ENCODE measurements around the gene AGAP1.

Gene AGAP1

DNA sequence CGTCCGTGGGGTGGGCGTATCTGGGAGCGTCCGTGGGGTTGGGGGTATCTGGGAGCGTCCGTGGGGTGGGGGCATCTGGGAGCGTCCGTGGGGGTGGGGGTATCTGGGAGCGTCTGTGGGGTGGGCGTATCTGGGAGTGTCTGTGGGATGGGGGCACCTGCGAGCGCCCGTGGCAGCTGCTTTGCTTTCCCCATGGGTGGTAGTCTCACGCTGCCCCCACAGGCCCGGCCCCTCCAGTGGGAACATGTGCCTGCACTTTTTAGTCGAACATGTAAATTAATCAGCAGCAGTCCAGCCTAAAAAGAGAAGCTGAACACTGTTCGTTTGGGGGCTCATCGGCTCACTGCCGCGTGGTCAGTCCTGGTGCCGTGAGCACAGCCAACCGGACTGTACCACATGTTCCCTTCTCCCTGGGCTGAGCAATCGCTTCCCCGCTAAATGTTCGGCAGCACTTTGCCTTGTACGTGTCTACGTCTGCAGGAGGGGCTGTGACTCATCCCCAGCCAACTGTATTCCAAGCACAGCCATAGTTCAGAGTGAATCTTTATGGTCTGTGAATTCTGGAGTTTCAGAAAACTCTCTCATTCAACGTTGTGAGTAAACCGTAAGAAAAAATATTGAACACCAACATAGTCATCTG lies 271.5 kb downstream of the AGAP1 start:
- H3K36me3 Mint-ChIP-seq (ENCODE audit: low read depth), result no peaks in the 10 kb centered on the region
- H3K27me3 Mint-ChIP-seq (ENCODE audit: low read depth), result no peaks in the 10 kb centered on the region
- no peak overlapping the region for H3K27ac Mint-ChIP-seq
- no peaks in the 10 kb centered on the region for H3K4me1 Mint-ChIP-seq (ENCODE audit: low read depth)
- no peak overlapping the region for H3K4me3 Mint-ChIP-seq
- no peaks in the 10 kb centered on the region for H3K9me3 Mint-ChIP-seq

GRCh38 chr2:235766278-235766677 lies 272.4 kb downstream of the AGAP1 start:
- Mint-ChIP-seq H3K36me3 (ENCODE audit: low read depth) (no peaks in the 10 kb centered on the region), H3K4me1 (ENCODE audit: low read depth) (no peaks in the 10 kb centered on the region), H3K9me3 (no peaks in the 10 kb centered on the region), H3K27ac (no peak overlapping the region), H3K27me3 (ENCODE audit: low read depth) (no peaks in the 10 kb centered on the region), H3K4me3 (no peak overlapping the region)

- Mint-ChIP-seq H3K36me3 (ENCODE audit: low read depth) (no peaks in the 10 kb centered on the region), H3K4me1 (ENCODE audit: low read depth) (no peaks in the 10 kb centered on the region), H3K9me3 (no peaks in the 10 kb centered on the region), H3K27me3 (ENCODE audit: low read depth) (no peaks in the 10 kb centered on the region), H3K4me3 (no peak overlapping the region), H3K27ac (no peak overlapping the region)
Observed at GRCh38 chr2:235768606-235769005, 274.8 kb downstream of the AGAP1 start.

GRCh38 chr2:235769046-235769445 lies 275.2 kb downstream of the AGAP1 start:
- Mint-ChIP-seq H3K27ac (no peak overlapping the region), H3K4me1 (ENCODE audit: low read depth) (no peaks in the 10 kb centered on the region), H3K4me3 (no peak overlapping the region), H3K9me3 (no peaks in the 10 kb centered on the region), H3K27me3 (ENCODE audit: low read depth) (no peaks in the 10 kb centered on the region), H3K36me3 (ENCODE audit: low read depth) (no peaks in the 10 kb centered on the region)

DNA sequence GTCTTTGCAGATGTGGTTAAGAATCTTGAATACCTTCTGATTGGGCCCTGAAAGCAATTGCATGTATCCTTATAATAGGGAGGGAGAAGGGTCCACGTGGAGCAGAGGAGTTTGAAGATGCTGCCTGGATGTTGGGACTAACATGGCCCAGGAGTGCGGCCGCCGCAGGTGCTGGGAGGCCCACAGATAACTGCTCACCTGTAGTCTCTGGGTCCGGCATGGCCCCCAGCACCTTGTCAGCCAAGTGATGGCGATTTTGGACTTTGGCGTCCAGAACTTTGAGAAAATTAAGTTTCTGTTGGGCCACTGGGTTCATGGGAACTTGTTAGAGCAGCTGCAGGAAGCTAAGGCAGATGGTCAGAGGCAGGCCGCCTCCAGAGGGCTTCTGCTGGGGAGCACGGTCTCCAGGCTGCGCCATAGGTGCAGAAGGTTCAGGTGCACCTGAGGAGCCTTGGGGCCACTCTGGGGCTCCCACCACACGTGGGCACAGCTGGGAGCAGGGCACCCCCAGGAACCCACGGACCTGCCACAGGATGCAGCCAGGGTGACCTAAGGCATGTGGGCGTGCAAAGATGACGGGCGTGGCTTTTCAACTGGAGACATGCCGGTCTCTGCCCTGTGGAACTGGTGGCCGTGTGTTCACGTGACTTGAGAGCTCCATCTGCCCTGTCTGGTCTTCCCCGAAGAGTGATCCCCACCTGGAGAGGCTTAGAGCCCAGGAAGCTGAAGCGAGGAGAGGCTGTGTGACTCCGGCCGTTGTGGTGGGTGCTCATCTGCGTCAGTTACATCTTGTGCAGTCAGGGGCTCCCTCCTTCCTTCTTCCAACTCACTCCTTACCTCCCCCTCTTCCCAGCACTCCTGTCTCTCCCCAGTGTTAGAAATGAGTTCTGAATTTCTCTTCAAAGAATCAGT lies 277.3 kb downstream of the AGAP1 start:
- H3K4me3 Mint-ChIP-seq, result no peak overlapping the region
- no peak overlapping the region for H3K27ac Mint-ChIP-seq
- no peaks in the 10 kb centered on the region for H3K4me1 Mint-ChIP-seq (ENCODE audit: low read depth)
- H3K9me3 Mint-ChIP-seq, result no peaks in the 10 kb centered on the region
- no peaks in the 10 kb centered on the region for H3K27me3 Mint-ChIP-seq (ENCODE audit: low read depth)
- H3K36me3 Mint-ChIP-seq (ENCODE audit: low read depth), result no peaks in the 10 kb centered on the region

DNA sequence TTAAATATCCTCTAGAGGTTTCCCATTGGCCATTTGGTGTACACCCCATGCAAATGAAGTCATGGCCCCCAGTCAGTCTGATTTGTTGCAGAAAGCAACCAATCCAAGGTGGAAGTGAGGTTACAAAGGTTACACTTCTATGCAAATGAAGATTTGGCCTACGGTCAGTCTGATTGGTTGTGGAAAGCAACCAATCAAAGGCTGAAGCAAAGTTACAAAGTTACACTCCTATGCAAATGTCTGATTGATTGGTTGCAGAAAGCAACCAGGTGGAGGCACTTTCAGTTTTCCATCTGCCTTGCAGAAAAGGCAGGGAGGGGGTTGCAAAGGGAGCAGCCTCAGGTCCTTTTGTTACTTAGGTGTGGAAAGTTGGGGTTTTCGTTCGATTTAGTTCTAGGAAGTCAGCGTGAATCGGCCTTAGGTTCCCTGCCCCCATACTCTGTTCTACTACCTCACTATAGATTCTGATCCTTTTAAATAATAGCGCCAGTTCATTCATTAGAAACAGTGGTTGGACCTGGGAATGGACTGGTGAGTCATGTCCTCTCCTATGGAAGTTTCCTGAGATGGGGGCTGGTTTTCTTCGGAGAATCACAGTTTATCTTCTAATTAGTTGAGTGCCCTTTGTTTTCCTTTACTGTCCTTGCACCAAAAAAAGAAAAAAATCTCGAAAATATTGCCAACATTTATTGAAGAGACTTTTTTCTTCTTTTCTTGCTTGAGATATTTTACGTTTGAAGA lies 279.5 kb downstream of the AGAP1 start:
- no peak overlapping the region for H3K4me3 Mint-ChIP-seq
- H3K36me3 Mint-ChIP-seq (ENCODE audit: low read depth), result no peaks in the 10 kb centered on the region
- no peaks in the 10 kb centered on the region for H3K4me1 Mint-ChIP-seq (ENCODE audit: low read depth)
- H3K27me3 Mint-ChIP-seq (ENCODE audit: low read depth), result no peaks in the 10 kb centered on the region
- H3K9me3 Mint-ChIP-seq, result no peaks in the 10 kb centered on the region
- no peak overlapping the region for H3K27ac Mint-ChIP-seq

DNA sequence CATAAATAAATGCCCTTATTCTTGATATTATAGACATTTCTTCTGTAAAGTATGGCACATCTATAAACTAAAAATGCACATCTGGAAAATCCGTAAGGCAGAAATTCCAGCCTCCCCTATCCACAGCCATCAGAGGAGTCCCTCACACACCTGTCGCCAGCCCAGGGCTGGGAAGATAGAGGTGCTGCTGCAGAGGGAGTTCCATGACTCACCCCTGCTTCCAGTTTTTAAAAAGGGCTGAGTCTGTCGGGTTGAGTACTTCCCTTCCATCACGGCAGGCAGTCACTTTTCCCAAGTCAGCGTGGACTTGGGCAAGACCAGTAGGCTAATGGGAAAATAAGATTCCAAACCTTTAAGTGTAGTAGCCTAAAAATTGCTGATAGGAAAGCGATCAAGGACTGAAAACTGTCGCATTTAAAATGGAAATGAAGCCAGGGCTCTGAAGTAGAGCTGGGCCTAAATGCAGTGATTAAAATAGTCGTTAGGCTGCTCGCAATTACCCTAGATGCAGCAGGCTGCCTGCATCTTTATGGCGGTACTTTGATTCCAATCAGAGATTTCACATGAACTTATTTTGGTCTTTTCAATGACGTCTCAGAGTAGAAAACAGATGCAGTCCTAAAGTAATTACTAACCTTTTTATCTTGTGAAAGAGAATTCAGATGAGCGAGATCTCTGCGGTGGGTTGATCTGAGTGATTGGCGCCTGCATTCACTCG lies 280.5 kb downstream of the AGAP1 start:
- Mint-ChIP-seq H3K9me3 (no peaks in the 10 kb centered on the region), H3K27me3 (ENCODE audit: low read depth) (no peaks in the 10 kb centered on the region), H3K27ac (no peak overlapping the region), H3K4me1 (ENCODE audit: low read depth) (no peaks in the 10 kb centered on the region), H3K4me3 (no peak overlapping the region), H3K36me3 (ENCODE audit: low read depth) (no peaks in the 10 kb centered on the region)

GRCh38 chr2:235776531-235776930 lies 282.7 kb downstream of the AGAP1 start:
- Mint-ChIP-seq H3K27ac (no peak overlapping the region), H3K9me3 (no peaks in the 10 kb centered on the region), H3K4me1 (ENCODE audit: low read depth) (no peaks in the 10 kb centered on the region), H3K4me3 (no peak overlapping the region), H3K27me3 (ENCODE audit: low read depth) (no peaks in the 10 kb centered on the region), H3K36me3 (ENCODE audit: low read depth) (no peaks in the 10 kb centered on the region)

- Mint-ChIP-seq H3K36me3 (ENCODE audit: low read depth) (no peaks in the 10 kb centered on the region), H3K4me3 (no peak overlapping the region), H3K27ac (no peak overlapping the region), H3K9me3 (no peaks in the 10 kb centered on the region), H3K4me1 (ENCODE audit: low read depth) (no peaks in the 10 kb centered on the region), H3K27me3 (ENCODE audit: low read depth) (peaks cover 6% of the 10 kb centered on the region)
Observed at GRCh38 chr2:235779444-235779896, 285.6 kb downstream of the AGAP1 start.

GRCh38 chr2:235780401-235780800 lies 286.6 kb downstream of the AGAP1 start:
- Mint-ChIP-seq H3K27ac (no peak overlapping the region), H3K27me3 (ENCODE audit: low read depth) (peaks cover 6% of the 10 kb centered on the region), H3K4me1 (ENCODE audit: low read depth) (no peaks in the 10 kb centered on the region), H3K4me3 (no peak overlapping the region), H3K36me3 (ENCODE audit: low read depth) (no peaks in the 10 kb centered on the region), H3K9me3 (no peaks in the 10 kb centered on the region)

GRCh38 chr2:235781775-235782174 lies 287.9 kb downstream of the AGAP1 start:
- H3K4me3 Mint-ChIP-seq, result no peak overlapping the region
- H3K27me3 Mint-ChIP-seq (ENCODE audit: low read depth), result peaks cover 6% of the 10 kb centered on the region
- no peak overlapping the region for H3K27ac Mint-ChIP-seq
- H3K4me1 Mint-ChIP-seq (ENCODE audit: low read depth), result no peaks in the 10 kb centered on the region
- H3K9me3 Mint-ChIP-seq, result no peaks in the 10 kb centered on the region
- H3K36me3 Mint-ChIP-seq (ENCODE audit: low read depth), result no peaks in the 10 kb centered on the region

- Mint-ChIP-seq H3K4me1 (ENCODE audit: low read depth) (no peaks in the 10 kb centered on the region), H3K4me3 (no peak overlapping the region), H3K27ac (no peak overlapping the region), H3K36me3 (ENCODE audit: low read depth) (no peaks in the 10 kb centered on the region), H3K27me3 (ENCODE audit: low read depth) (peaks cover 6% of the 10 kb centered on the region), H3K9me3 (no peaks in the 10 kb centered on the region)
Observed at GRCh38 chr2:235784788-235785187, 290.9 kb downstream of the AGAP1 start.

DNA sequence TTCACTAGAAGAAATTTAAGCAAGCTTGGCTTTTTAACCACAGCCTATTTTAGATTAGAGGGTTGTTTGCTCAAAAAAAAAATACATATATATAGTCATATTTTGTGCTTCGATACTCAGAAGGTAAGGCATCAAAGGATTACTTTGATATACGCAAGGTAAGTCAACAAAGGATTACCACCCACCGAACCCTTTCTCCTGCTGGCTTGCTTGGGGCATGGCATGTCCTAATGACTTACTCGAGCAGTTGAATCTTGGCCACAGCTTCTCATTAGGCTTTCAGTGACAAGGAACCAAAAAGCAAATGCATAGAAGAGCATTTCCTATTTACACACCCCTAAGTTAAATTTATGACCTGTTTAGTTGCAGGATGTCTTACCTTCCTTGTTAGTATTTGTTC lies 295.7 kb downstream of the AGAP1 start:
- Mint-ChIP-seq H3K36me3 (ENCODE audit: low read depth) (no peaks in the 10 kb centered on the region), H3K4me1 (ENCODE audit: low read depth) (peaks cover 3% of the 10 kb centered on the region), H3K27me3 (ENCODE audit: low read depth) (no peaks in the 10 kb centered on the region), H3K9me3 (no peaks in the 10 kb centered on the region), H3K27ac (no peak overlapping the region), H3K4me3 (no peak overlapping the region)

DNA sequence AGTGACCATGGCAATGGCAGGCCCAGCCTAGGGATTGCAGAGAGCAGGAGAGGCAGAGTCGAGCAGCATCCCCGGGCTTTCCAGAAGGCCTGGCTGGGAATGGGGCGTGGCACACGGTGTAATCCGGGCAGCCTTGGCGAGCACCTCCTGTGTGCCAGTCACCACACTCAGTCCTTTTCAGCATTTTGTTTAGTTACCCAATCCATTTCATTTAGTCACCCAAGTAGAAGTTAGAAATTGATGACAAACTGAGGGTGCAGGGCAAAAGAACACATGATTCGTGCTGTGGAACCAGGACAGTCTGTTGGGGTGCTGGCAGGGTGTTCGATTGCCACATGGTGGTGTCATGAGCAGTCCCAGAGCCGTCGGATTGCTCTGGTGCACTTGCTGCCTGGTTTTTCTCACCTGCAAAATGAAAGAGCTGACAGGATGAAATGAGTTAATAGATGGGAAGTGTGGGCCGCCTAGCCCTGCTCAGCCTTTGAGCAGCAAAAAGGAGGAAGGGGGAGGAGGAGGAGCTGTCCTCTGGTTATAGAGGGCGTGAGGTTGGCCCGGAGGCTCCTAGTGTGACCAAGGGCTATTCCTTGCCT lies 299.4 kb downstream of the AGAP1 start:
- no peaks in the 10 kb centered on the region for H3K9me3 Mint-ChIP-seq
- no peaks in the 10 kb centered on the region for H3K27me3 Mint-ChIP-seq (ENCODE audit: low read depth)
- no peaks in the 10 kb centered on the region for H3K36me3 Mint-ChIP-seq (ENCODE audit: low read depth)
- H3K4me1 Mint-ChIP-seq (ENCODE audit: low read depth), result peaks cover 3% of the 10 kb centered on the region
- no peak overlapping the region for H3K4me3 Mint-ChIP-seq
- peak overlapping the region; percentile 2 for H3K27ac Mint-ChIP-seq

Measured in T-helper 1 cell treated with Interleukin-12 subunit alpha and Interleukin-12 subunit beta and Interleukin-4 antibody, amounts not matched to agents 30 μg/mL and 1 μg/mL, for 36 hours (primary cell).